RCC 7860 (cell line): ENCODE results near the gene CFAP97.
"Not testable (repeated sequence)": the region's sequence is repeated elsewhere in the genome, so short reads cannot be mapped to it uniquely, and the experiment has no call there.

ENCODE experiments used
- DNase-seq: peaks from one replicate; pipeline ENCODE4 v3.0.0-alpha.2; 2015; ENCODE audit warnings: low spot score
- FAIRE-seq: peaks from 2 replicates; lab custom pipeline; 2012; peaks lifted over from hg19 to GRCh38; lab: Jason Lieb, UNC

Gene CFAP97

GRCh38 chr4:185202984-185203485 is 765 bp downstream of the CFAP97 start:
- DNase-seq (no peak), FAIRE-seq (no peak)

- DNase-seq (peak; percentile 59), FAIRE-seq (peak; percentile 27)
These were observed 1.5 kb downstream of the CFAP97 start for GRCh38 chr4:185201977-185202962.

GRCh38 chr4:185198189-185198588 is 5.6 kb downstream of the CFAP97 start:
- FAIRE-seq, DNase-seq: not testable (repeated sequence)

GRCh38 chr4:185196437-185196836 is 7.4 kb downstream of the CFAP97 start:
- FAIRE-seq (no peak), DNase-seq (no peak)

GRCh38 chr4:185194924-185195888 is 8.6 kb downstream of the CFAP97 start:
- no peak for FAIRE-seq
- DNase-seq: no peak

- DNase-seq (no peak), FAIRE-seq (no peak)
These were observed 11.7 kb downstream of the CFAP97 start for GRCh38 chr4:185192059-185192458.

GRCh38 chr4:185190306-185190856 is 13.4 kb downstream of the CFAP97 start:
- FAIRE-seq (no peak), DNase-seq (no peak)

- DNase-seq: no peak
- FAIRE-seq: no peak
These were observed 14.0 kb downstream of the CFAP97 start for GRCh38 chr4:185189606-185190305.

- FAIRE-seq: no peak
- no peak for DNase-seq
These were observed 17.0 kb downstream of the CFAP97 start for GRCh38 chr4:185186769-185187168.

GRCh38 chr4:185183622-185184281 is 20.0 kb downstream of the CFAP97 start:
- peak; percentile 34 for DNase-seq

GRCh38 chr4:185182239-185182638 is 21.6 kb downstream of the CFAP97 start:
- DNase-seq (no peak), FAIRE-seq (no peak)

More at GRCh38 chr4:185183622-185184281, 20.0 kb downstream of the CFAP97 start:
- no peak for FAIRE-seq

GRCh38 chr4:185179488-185179887 is 24.3 kb downstream of the CFAP97 start:
- DNase-seq (no peak), FAIRE-seq (no peak)

- no peak for FAIRE-seq
These were observed 32.3 kb downstream of the CFAP97 start for GRCh38 chr4:185171373-185172071.

GRCh38 chr4:185167234-185167633 is 36.6 kb downstream of the CFAP97 start:
- FAIRE-seq (no peak), DNase-seq (no peak)

More at GRCh38 chr4:185171373-185172071, 32.3 kb downstream of the CFAP97 start:
- DNase-seq: no peak

- FAIRE-seq (no peak), DNase-seq (no peak)
These were observed 38.2 kb downstream of the CFAP97 start for GRCh38 chr4:185165605-185166063.

GRCh38 chr4:185151296-185151695 is 52.5 kb downstream of the CFAP97 start:
- FAIRE-seq (no peak), DNase-seq (no peak)

- DNase-seq: no peak
- no peak for FAIRE-seq
These were observed 54.4 kb downstream of the CFAP97 start for GRCh38 chr4:185149392-185149791.

- DNase-seq (no peak), FAIRE-seq (no peak)
These were observed 58.2 kb downstream of the CFAP97 start for GRCh38 chr4:185145572-185145971.
